NCI-H2196 (cell line): ENCODE data around the gene CENPL.
"Not testable (repeated sequence)": the region's sequence is repeated elsewhere in the genome, so short reads cannot be mapped to it uniquely, and the experiment has no call there.

ENCODE experiments used
- DNase-seq: peaks from one replicate; lab custom pipeline; 2025; ENCODE audit not compliant: unreplicated experiment; lab: John Stamatoyannopoulos, UW

CENPL gene

GRCh38 chr1:173859547-173859946 is 34.9 kb upstream of the CENPL start:
- not testable (repeated sequence) for DNase-seq

- no peak for DNase-seq
Observed at GRCh38 chr1:173857363-173857917, 32.8 kb upstream of the CENPL start.

GRCh38 chr1:173856903-173857302 is 32.2 kb upstream of the CENPL start:
- DNase-seq = no peak

DNA sequence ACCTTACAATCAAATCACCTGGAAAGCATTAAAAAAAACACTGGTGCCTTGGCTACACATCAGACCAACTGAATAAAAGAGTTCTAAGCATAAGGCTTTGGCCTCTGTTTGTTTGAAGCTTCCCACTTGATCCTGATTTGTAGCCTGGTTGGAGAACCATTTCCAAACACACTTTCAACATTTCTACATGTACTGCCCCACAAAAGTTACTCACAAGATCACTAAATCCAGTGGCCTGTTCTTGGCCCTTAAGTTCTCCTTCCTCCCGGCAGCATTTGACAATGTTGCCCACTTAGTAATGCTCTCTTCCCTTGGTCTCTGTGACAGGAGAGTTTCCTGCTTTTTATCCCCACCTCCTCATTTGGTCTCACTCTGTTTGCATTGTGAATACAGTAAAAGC is 31.3 kb upstream of the CENPL start:
- DNase-seq = no peak

- no peak for DNase-seq
Observed at GRCh38 chr1:173853074-173853473, 28.4 kb upstream of the CENPL start.

DNA sequence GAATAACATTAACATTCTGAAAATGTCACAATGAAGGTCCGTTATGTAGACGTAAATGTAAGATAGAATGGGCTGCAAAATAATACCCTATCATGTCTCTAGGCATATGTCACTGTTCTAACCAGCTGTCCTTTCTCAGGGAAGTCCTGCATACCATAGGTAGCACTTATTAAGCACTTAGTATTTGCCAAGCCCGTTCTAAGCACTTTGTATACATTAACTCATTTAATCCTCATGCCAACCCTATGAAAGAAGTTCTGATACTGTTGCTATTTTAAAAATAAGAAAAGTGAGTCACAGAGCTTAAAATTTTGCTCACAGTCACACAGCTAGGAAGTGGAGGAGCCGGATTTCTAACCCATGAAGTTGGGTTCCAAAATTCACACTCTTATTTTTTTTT is 27.4 kb upstream of the CENPL start:
- DNase-seq = no peak

- no peak for DNase-seq
Observed at GRCh38 chr1:173832748-173833147, 8.1 kb upstream of the CENPL start.

GRCh38 chr1:173827611-173828010 is 2.9 kb upstream of the CENPL start:
- no peak for DNase-seq

GRCh38 chr1:173823781-173824314 is 835 bp downstream of the CENPL start:
- no peak for DNase-seq

DNA sequence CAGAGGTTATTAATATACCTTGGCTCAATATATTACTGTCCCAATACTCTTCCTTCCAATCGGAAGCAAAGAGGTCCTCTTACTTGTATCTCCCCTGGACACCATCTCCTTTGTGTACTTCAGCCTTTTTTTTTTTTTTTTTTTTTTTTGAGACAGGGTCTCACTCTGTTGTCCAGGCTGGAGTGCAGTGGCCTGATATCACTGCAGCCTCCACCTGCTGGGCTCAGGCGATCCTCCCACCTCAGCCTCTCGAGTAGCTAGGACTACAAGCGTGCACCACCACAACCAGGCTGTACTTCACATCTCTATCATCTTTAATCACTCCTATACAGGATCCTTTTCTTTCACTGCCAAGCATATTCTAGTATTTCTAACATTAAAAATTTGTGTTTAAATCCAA is 3.0 kb downstream of the CENPL start:
- DNase-seq = no peak

GRCh38 chr1:173818459-173818858 is 6.2 kb downstream of the CENPL start:
- DNase-seq = no peak

- DNase-seq = not testable (repeated sequence)
Observed at GRCh38 chr1:173813654-173814053, 11.0 kb downstream of the CENPL start.

DNA sequence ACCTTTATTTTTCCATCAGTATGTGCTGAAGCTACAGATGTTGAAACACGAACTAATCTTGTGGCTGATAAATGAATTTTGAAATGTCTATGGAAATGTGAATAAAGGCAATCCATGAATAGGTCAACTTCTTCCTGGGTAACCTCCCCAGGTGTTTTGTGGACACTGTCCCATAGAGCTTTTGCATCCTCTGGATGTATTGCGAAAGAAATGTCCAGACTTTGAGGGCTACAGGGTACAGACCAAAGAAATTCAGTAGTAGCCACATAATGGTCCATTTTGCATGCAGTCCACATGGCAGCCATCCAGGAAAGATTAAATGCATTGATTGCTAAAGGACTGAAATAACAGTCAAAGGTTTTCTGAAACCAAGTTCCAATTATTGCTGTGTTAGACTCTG is 21.7 kb downstream of the CENPL start:
- no peak for DNase-seq

- not testable (repeated sequence) for DNase-seq
Observed at GRCh38 chr1:173799995-173800394, 24.7 kb downstream of the CENPL start.

- DNase-seq = no peak
Observed at GRCh38 chr1:173798078-173798477, 26.6 kb downstream of the CENPL start.

GRCh38 chr1:173789841-173790240 is 34.8 kb downstream of the CENPL start:
- no peak for DNase-seq

DNA sequence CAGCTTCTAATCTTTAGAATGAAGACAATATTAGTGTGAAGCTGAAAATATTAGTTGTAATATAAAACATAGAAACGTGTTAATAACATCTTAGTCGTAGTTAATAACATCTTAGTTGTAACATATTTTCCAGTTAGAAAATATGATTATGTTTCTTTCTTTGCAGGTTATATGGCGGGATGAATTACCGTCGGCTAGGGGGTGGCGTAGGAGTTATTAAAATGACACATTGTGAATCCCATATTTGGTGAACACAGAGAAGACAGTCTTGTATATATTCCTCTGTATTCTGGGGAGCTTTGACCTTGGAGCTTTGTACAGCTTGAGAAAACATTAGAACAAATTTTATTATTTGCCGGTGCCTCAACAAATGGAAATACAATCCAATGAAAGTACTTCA is 39.7 kb downstream of the CENPL start:
- DNase-seq = no peak

DNA sequence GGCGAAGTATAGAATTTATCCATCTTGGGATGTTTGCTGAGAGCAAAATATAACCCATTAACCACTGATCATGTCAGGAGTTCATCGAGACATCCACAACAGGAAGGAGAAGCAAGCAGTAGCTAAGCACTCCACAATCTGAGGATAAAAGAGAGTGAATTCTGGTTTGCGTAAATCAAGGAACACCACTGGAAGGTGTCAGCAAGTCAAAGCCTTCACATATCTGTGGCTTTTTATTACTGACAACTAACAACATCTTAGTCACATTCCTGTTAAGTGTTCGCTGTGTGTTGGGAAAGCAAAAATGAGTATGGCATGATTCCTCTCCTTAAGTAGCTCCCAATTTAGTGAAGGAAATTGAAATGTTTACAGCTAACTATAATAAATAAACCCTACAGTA is 44.7 kb downstream of the CENPL start:
- no peak for DNase-seq

DNA sequence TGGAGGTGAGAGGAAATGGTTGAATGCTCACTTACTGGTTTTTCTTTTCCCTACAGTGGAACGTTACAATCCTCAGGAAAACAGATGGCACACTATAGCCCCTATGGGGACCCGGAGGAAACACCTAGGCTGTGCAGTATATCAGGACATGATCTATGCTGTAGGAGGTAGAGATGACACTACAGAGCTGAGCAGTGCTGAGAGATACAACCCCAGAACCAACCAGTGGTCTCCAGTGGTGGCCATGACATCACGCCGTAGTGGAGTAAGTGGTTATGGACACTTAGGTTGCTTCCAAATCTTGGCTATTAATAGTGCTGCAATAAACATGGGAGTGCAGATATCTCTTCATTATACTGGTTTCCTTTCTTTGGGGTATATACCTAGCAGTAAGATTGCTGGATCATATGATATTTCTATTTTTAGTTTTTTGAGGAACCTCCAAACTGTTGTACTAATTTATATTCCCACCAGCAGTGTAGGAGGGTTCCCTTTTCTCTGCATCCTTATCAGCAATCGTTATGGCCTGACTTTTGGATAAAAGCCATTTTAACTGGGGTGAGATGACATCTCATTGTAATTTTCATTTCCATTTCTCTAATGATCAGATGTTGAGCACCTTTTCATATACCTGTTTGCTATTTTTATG is 49.0 kb downstream of the CENPL start:
- DNase-seq = no peak

DNA sequence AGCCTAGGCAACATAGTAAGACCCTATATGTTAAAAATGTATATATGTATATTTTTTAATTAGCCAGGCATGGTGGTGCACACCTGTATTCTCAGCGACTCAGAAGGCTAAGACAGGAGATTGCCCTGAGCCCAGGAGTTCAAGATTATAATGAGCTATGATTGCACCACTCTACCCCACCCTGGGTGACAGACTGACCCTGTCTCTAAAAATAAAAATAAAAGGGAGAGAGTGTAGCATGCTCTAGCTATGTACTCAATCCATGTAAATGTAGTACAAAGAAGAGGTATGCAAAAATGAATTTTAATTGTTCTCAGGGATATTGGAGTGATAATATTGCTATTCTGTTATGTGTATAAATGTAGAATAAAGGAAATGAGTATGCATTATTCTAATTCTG is 53.1 kb downstream of the CENPL start:
- no peak for DNase-seq

- not testable (repeated sequence) for DNase-seq
Observed at GRCh38 chr1:173770330-173770729, 54.4 kb downstream of the CENPL start.

DNA sequence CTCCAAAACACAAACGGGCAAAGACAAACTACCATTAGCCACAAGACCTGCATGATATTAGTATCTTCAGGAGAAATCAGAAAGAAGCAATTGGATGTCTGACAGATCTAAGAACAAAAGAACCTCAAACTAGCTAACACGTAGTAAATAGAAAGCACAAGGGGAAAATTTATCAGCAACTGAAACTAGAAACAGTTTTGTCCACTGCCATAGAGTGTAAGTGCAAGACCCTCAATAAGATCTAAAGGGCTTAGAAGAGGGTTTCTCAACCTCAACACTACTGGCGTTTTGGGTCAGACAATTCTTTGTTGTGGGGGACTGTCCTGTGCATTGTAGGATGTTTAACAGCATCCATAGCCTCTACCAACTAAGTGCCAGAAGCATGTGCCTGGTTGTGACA is 55.9 kb downstream of the CENPL start:
- no peak for DNase-seq

DNA sequence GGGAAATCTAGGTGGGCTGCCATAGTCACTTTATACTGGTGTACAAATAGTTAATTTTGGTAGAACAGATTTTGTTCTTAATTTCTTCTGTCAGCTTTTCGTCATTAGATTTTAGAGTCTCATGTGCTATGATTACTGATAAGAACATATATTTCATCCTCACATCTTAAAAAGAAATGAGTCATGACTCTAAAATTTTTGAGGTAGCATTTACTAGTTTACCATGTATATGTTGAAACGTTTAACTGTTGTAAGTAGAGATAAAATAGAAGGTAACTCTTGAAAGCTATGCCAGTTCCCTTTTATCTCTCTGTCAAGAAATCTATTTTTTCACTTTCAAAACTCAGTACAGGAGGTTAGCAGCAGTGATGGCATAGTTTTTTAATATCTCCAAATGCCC is 56.5 kb downstream of the CENPL start:
- no peak for DNase-seq
